Measurements from ENCODE around the gene ACMSD.

Gene ACMSD

DNA sequence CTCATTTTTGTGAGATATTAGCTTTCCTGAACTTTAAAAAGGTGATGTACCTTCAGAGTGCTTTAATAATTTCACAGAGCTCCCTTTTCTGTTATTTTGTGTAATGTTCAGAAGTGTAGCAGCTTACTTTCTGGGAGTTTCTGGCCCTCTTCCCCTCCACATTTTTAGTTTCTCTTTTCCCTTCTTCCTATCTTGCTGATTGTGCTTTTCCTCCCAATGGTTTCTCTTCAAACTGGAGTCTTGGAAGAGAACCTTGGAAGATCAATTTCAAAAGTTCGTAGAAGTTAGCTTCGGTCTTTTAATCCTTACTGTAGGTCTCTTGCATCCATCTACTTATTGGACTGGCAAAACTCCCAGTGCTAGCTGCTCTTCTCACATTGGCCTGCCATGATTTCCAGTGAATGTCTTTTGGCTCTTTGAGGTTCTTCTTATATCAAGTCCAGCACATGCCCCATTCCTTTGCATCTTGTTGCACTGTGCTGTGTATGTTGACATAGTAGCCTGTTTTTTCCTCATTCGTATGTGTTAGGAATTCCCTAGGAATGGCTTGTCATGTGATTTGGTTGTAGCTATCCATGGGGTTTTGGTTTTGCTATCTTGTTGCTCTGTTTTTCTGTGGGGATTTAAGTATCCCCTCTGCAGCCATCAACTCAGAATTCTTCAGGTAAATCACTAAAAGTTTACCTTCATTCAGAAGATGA, 88.0 kb downstream of the ACMSD start:
- H3K9me3 Mint-ChIP-seq = no peaks in the 10 kb centered on the region
- H3K4me3 Mint-ChIP-seq = no peak overlapping the region
- no peak overlapping the region for H3K27ac Mint-ChIP-seq
- H3K36me3 Mint-ChIP-seq (ENCODE audit: low read depth) = peaks cover 37% of the 10 kb centered on the region
- H3K27me3 Mint-ChIP-seq (ENCODE audit: low read depth) = no peaks in the 10 kb centered on the region
- DNase-seq (ENCODE audit: low spot score) = no peak
- H3K4me1 Mint-ChIP-seq (ENCODE audit: low read depth) = peaks cover 33% of the 10 kb centered on the region

DNA sequence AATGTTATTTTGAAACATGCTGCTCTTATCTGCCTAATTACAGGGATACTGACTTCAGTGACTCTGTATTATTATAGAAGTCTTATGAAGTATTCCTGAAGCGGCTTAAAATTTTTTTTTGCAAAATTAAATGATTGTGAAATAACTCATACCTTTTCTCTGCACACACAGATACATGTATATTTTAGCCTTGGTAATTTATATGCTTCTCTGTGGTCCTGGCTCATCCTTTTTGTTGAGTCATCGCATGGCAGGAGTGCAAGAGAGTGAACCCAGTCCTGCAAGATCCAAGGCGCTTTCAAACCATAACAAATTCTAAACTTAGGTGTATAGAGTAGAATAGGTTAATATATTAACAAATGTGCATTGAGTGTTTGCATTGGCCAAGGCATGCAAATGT, 88.8 kb downstream of the ACMSD start:
- Mint-ChIP-seq H3K9me3 (no peaks in the 10 kb centered on the region), H3K4me1 (ENCODE audit: low read depth) (peaks cover 32% of the 10 kb centered on the region), H3K4me3 (no peak overlapping the region), H3K36me3 (ENCODE audit: low read depth) (peaks cover 39% of the 10 kb centered on the region), H3K27ac (no peak overlapping the region), H3K27me3 (ENCODE audit: low read depth) (no peaks in the 10 kb centered on the region)
- DNase-seq (ENCODE audit: low spot score) = no peak

DNA sequence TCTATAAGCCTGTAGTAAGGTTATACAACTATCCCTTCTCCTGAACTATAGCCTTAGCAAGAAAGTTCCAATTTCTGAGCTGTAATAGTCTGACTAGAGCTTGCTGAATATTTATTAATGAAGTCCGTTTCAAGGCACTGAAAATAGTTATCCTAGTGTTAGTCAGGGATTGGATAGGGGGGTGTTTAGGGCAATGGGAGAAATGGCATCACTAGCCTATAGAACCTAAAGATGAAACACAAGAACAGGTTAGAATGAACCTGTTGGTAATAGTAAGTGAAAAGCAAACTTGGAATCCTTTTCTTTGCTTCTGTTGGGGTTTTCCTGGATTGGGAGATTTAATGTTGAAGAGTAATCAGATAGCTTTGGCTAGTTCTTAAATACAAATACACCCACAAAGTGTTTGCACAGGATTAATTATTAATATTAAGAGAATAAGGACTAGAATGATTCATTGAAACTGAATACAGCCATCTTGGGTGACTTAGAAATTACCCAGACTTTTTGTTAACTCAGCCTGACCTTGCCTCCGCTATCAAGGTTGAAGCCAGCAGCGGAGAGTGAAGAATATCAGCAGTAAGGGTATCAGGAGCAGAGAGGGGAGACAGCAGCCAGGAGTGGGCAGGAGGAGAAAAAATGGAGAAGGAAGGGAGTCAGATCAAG, 94.6 kb downstream of the ACMSD start:
- H3K36me3 Mint-ChIP-seq (ENCODE audit: low read depth) = peaks cover 29% of the 10 kb centered on the region
- no peak for DNase-seq (ENCODE audit: low spot score)
- no peaks in the 10 kb centered on the region for H3K9me3 Mint-ChIP-seq
- no peak overlapping the region for H3K4me3 Mint-ChIP-seq
- no peaks in the 10 kb centered on the region for H3K27me3 Mint-ChIP-seq (ENCODE audit: low read depth)
- peaks cover 31% of the 10 kb centered on the region for H3K4me1 Mint-ChIP-seq (ENCODE audit: low read depth)
- no peak overlapping the region for H3K27ac Mint-ChIP-seq

DNA sequence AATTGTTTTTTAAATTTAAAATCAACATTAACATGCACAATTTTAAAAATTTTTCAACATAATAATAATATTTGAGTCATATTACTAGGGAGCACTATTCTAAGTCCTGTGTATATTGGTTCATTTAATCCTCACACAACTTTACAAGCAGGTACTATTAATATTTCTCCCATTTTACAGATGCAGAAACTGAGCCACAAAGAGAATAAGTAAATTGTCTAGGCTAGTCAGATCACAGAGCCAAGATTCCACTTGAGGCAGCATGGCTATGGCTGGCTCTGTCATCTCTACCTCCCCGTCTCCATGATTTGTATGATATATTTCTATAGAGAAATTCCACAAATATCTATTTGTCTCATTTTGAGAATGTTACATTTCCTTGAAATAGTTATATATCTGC, 95.3 kb downstream of the ACMSD start:
- no peaks in the 10 kb centered on the region for H3K9me3 Mint-ChIP-seq
- peaks cover 34% of the 10 kb centered on the region for H3K36me3 Mint-ChIP-seq (ENCODE audit: low read depth)
- DNase-seq (ENCODE audit: low spot score) = no peak
- no peak overlapping the region for H3K27ac Mint-ChIP-seq
- H3K4me3 Mint-ChIP-seq = no peak overlapping the region
- no peaks in the 10 kb centered on the region for H3K27me3 Mint-ChIP-seq (ENCODE audit: low read depth)
- H3K4me1 Mint-ChIP-seq (ENCODE audit: low read depth) = peaks cover 32% of the 10 kb centered on the region

- no peak overlapping the region for H3K27ac Mint-ChIP-seq
- DNase-seq (ENCODE audit: low spot score) = no peak
- no peaks in the 10 kb centered on the region for H3K9me3 Mint-ChIP-seq
- H3K4me3 Mint-ChIP-seq = no peak overlapping the region
- H3K4me1 Mint-ChIP-seq (ENCODE audit: low read depth) = peaks cover 32% of the 10 kb centered on the region
- H3K36me3 Mint-ChIP-seq (ENCODE audit: low read depth) = peaks cover 35% of the 10 kb centered on the region
- no peaks in the 10 kb centered on the region for H3K27me3 Mint-ChIP-seq (ENCODE audit: low read depth)
Observed at GRCh38 chr2:134934150-134934549, 95.7 kb downstream of the ACMSD start.

DNA sequence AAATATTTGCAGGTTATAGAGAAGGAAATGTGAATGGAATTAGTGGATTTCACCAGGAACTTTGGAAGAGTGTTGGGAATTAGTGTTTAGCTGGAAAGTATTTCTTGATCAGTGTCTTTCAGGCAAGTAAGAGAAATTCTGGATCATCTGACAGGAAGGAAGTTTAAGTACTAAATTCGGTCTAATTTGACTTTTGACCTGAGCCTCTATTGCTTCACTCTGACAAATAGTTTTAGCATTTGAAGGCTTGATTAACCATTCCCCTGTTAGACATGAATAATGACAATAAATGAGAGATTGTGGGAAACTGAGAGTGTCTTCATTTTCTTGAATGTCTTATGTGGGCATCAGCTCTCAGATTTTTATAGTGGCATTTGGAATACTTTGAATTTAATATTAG, 96.2 kb downstream of the ACMSD start:
- H3K36me3 Mint-ChIP-seq (ENCODE audit: low read depth) = peaks cover 38% of the 10 kb centered on the region
- DNase-seq (ENCODE audit: low spot score) = no peak
- no peaks in the 10 kb centered on the region for H3K27me3 Mint-ChIP-seq (ENCODE audit: low read depth)
- H3K4me3 Mint-ChIP-seq = no peak overlapping the region
- no peak overlapping the region for H3K27ac Mint-ChIP-seq
- no peaks in the 10 kb centered on the region for H3K9me3 Mint-ChIP-seq
- peaks cover 32% of the 10 kb centered on the region for H3K4me1 Mint-ChIP-seq (ENCODE audit: low read depth)

GRCh38 chr2:134936691-134937090, 98.3 kb downstream of the ACMSD start:
- Mint-ChIP-seq H3K36me3 (ENCODE audit: low read depth) (peaks cover 41% of the 10 kb centered on the region), H3K4me1 (ENCODE audit: low read depth) (peaks cover 28% of the 10 kb centered on the region), H3K4me3 (no peak overlapping the region), H3K9me3 (no peaks in the 10 kb centered on the region), H3K27me3 (ENCODE audit: low read depth) (no peaks in the 10 kb centered on the region), H3K27ac (no peak overlapping the region)
- DNase-seq (ENCODE audit: low spot score) = no peak

GRCh38 chr2:134943540-134943939, 105.1 kb downstream of the ACMSD start:
- H3K4me1 Mint-ChIP-seq (ENCODE audit: low read depth) = peaks cover 17% of the 10 kb centered on the region
- no peak overlapping the region for H3K4me3 Mint-ChIP-seq
- peaks cover 59% of the 10 kb centered on the region for H3K36me3 Mint-ChIP-seq (ENCODE audit: low read depth)
- no peaks in the 10 kb centered on the region for H3K27me3 Mint-ChIP-seq (ENCODE audit: low read depth)
- no peaks in the 10 kb centered on the region for H3K9me3 Mint-ChIP-seq
- DNase-seq (ENCODE audit: low spot score) = no peak
- H3K27ac Mint-ChIP-seq = peak overlapping the region; percentile 49

- H3K4me3 Mint-ChIP-seq = no peak overlapping the region
- H3K27me3 Mint-ChIP-seq (ENCODE audit: low read depth) = no peaks in the 10 kb centered on the region
- H3K27ac Mint-ChIP-seq = no peak overlapping the region
- H3K4me1 Mint-ChIP-seq (ENCODE audit: low read depth) = peaks cover 18% of the 10 kb centered on the region
- H3K9me3 Mint-ChIP-seq = no peaks in the 10 kb centered on the region
- H3K36me3 Mint-ChIP-seq (ENCODE audit: low read depth) = peaks cover 59% of the 10 kb centered on the region
- DNase-seq (ENCODE audit: low spot score) = no peak
Observed at GRCh38 chr2:134944975-134945374, 106.6 kb downstream of the ACMSD start.

DNA sequence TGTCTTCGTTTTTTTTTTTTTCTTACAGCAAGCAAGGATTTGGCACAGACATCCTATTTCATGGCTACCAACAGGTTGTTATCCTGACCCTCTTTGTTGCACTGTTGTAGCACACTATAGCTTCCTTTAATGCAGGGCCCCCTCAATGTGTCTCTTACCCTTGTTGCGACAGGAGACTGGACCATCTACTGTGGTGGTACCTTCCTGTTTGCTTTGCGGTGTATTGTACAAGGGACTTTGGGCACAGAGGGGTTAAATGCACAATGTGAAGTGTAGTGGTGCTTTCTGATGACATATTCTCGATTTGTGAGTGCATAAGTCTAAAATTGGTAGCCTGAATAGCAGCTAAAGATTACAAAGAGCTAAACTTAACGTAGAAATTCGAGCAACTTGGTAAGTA, 107.7 kb downstream of the ACMSD start:
- Mint-ChIP-seq H3K27me3 (ENCODE audit: low read depth) (no peaks in the 10 kb centered on the region), H3K4me1 (ENCODE audit: low read depth) (peaks cover 24% of the 10 kb centered on the region), H3K9me3 (no peaks in the 10 kb centered on the region), H3K27ac (no peak overlapping the region), H3K36me3 (ENCODE audit: low read depth) (peaks cover 59% of the 10 kb centered on the region), H3K4me3 (no peak overlapping the region)
- no peak for DNase-seq (ENCODE audit: low spot score)

DNA sequence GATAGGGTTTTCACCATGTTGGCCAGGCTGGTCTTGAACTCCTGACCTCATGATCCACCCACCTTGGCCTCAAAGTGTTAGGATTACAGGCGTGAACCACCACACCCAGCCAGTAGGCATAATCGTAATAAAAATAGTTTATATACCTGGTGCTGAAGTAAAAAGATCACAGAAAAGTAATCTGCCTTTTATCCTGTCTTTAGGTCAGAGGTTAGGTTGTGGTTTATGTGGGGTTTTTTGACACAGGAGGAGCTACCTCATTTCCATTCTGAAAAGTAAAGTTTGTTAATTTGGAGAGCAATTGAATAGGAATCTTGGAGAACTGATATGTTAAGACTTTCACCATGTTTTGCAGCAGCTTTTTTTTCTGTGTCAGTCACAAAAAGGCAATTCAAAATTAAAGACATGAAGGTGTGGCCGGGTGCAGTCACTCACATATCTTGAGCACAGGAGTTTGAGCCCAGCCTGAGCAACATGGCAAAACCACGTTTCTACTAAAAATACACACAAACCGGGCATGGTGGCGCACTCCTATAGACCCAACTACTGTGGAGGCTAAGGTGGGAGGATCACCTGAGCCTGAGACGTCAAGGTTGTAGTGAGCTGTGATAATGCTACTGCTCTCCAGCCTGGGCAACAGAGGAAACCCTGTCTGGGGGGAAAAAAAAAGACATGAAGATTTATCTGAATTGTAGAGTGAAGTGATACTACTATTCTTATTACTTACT, 111.7 kb downstream of the ACMSD start:
- Mint-ChIP-seq H3K27me3 (ENCODE audit: low read depth) (no peaks in the 10 kb centered on the region), H3K36me3 (ENCODE audit: low read depth) (peaks cover 67% of the 10 kb centered on the region), H3K4me3 (no peak overlapping the region), H3K9me3 (no peaks in the 10 kb centered on the region), H3K4me1 (ENCODE audit: low read depth) (peaks cover 19% of the 10 kb centered on the region), H3K27ac (peak overlapping the region; percentile 70)
- DNase-seq (ENCODE audit: low spot score) = no peak

DNA sequence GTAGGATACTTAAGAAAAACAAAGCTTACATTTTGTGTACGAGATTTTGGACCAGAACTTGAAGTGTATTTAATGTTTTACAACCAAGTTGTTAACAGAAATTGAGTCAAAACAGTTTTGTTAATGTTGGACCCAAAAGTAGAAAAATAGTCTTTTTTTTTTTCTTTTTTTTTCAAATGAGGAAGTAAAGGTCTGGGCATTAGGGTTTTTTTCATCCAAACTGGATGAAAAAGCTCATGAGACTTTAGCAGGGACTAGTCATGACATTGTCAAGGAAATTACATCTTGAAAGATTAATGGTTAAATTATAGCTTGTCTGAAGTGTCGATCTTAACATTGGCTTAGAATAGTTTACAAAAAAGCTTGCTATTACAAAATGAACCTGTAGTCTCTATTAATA, 112.5 kb downstream of the ACMSD start:
- no peak for DNase-seq (ENCODE audit: low spot score)
- Mint-ChIP-seq H3K36me3 (ENCODE audit: low read depth) (peaks cover 61% of the 10 kb centered on the region), H3K27ac (no peak overlapping the region), H3K9me3 (no peaks in the 10 kb centered on the region), H3K4me3 (no peak overlapping the region), H3K4me1 (ENCODE audit: low read depth) (peaks cover 18% of the 10 kb centered on the region), H3K27me3 (ENCODE audit: low read depth) (no peaks in the 10 kb centered on the region)
